Vagina (tissue), 2 donors: ENCODE results near the gene EPSTI1.

Experiments
- POLR2A ChIP-seq, 2 donors: fragments of 450-650 bp; IDR thresholded peaks; one replicate each; pipeline ENCODE4 v1.6.1; 2017; ENCODE audit warnings: antibody characterized with exemption in 2 of 2, mild to moderate bottlenecking in 2 of 2, moderate library complexity in 2 of 2
- POLR2AphosphoS5 ChIP-seq, 2 donors: sonication (generic); formaldehyde crosslinking; IDR thresholded peaks; one replicate each; pipeline ENCODE4 v1.9.0; 2017; ENCODE audit warnings: antibody characterized with exemption in 2 of 2, mild to moderate bottlenecking in 2 of 2, low read depth in 1 of 2; ENCODE audit not compliant: insufficient read depth in 1 of 2
- TF ChIP-seq, protein P1 (sequence below), 3 experiments: fragments of 450-650 bp in 2 of 3; fragments of 200-600 bp in 1 of 3; sonication (generic) in 1 of 3; IDR thresholded peaks; one replicate each; pipeline ENCODE4 v1.5.1; 2017 to 2019; ENCODE audit warnings: antibody characterized with exemption in 3 of 3, mild to moderate bottlenecking in 2 of 3, moderate library complexity in 2 of 3

DNA sequence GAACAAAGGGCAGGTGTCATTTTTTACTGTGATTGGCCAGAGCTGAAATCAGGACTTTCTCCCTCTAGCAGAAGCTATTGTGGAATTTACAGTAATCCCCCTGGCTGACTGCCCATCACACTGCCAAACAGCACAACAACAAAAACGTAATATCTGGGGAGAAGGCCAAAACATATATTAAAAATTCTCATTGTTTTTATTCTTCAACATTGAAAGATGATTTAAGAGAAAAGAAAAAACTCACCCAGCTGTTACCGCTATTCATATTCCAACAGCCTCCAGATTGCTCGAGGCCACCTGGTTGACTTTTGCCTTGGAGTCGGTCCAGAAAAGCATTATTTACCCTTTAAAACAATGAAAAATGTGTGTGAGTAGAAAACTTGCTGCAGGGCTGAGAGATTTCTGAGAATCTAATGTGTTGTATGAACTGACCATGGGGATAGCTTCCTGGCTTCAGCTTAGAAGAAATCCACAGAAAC is 97.2 kb downstream of the EPSTI1 start:
- TF ChIP-seq, protein P1, sequence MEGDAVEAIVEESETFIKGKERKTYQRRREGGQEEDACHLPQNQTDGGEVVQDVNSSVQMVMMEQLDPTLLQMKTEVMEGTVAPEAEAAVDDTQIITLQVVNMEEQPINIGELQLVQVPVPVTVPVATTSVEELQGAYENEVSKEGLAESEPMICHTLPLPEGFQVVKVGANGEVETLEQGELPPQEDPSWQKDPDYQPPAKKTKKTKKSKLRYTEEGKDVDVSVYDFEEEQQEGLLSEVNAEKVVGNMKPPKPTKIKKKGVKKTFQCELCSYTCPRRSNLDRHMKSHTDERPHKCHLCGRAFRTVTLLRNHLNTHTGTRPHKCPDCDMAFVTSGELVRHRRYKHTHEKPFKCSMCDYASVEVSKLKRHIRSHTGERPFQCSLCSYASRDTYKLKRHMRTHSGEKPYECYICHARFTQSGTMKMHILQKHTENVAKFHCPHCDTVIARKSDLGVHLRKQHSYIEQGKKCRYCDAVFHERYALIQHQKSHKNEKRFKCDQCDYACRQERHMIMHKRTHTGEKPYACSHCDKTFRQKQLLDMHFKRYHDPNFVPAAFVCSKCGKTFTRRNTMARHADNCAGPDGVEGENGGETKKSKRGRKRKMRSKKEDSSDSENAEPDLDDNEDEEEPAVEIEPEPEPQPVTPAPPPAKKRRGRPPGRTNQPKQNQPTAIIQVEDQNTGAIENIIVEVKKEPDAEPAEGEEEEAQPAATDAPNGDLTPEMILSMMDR (IDR thresholded peaks at IDR 0.05), result no peak
- TF ChIP-seq POLR2A (IDR thresholded peaks at IDR 0.05), result no peak
- no peak for TF ChIP-seq POLR2AphosphoS5 (IDR thresholded peaks at IDR 0.05; ENCODE audit: insufficient read depth in 1 of 2, low read depth in 1 of 2)
